NCI-H526 treated with DMSO at 0.1 percent for 48 hours (cell line): ENCODE results near the gene SPDEF.

Source experiments
- DNase-seq: peaks from one replicate; lab custom pipeline; 2025; lab: John Stamatoyannopoulos, UW

SPDEF gene

GRCh38 chr6:34514593-34515472 lies 41.3 kb downstream of the SPDEF start:
- no peak for DNase-seq

DNA sequence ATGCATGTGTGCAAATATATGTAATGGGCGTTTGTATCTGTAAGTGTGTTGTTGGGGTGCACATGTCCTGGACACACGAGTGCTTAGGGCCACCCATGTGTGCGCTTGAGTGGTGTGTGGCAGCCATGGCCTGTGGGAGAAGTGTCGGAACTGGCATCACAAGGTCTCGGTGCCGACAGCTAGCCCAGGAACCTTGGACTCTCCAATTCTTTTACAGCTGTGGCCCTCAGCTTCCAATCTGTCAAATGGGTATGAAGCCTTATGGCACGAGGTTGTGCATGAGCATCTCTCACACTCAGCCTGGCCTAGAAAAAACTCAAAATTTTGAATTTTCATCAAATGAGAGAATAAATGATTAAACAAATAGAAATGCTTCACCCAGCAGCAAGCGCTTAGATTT lies 42.0 kb downstream of the SPDEF start:
- DNase-seq = no peak

- peak; percentile 9 for DNase-seq
Observed at GRCh38 chr6:34513646-34514045, 42.5 kb downstream of the SPDEF start.

DNA sequence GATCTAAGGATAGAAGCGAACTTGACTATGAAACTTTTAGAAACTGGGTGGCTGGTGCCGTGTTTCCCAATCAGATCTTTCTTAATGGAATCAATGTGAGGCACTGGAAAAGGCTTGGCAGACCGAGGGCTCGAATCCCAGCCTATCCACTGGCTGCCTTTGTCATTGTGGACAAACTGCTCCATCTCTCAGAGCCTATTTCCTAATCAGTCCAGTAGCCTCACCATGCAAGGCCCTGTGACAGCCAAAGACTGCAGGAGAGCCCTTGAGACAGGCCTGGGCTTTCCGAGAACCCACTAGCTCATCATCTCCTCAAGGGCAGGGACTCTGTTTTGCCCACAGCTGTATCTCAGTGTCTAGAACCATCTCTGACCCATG lies 43.4 kb downstream of the SPDEF start:
- DNase-seq = no peak

DNA sequence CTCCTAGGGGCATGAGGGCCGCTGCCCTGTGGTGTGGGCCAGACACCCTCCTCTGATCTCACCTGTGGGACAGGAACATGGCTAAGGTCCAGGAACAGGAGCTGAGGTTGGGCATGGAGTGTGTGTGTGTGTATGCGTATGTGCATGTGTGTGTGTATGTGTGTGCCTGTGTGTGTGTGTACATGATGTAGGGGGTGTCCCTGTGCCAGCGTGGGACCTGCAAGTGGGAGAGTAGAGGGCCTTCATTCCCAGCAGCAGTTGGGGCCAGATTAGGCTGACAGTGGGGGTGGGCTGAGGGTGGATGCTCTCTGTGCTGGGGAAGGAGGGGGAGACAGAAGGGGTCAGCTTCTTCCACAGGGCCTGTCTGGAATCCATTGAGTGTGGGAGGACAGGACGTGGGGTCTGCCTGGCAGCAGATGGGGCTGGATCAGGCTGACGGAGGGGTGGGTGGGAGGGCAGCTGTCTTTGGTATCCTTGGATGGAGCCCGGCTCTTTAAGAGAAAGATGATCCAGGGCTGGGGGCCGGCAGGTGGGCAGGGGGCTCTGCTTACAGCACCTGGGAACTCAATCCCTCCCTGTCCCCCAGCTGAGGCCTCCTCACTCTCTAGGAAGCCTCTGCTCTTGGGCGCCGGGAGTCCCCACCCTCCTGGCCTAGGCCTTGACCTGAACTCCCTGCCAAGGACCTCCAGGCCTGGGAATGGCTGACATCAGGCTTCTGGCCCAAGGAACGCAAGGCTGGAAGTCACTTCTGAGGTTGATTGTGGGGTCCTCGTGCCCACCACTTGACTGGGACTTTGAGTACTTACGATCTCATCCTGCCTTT lies 44.0 kb downstream of the SPDEF start:
- no peak for DNase-seq

DNA sequence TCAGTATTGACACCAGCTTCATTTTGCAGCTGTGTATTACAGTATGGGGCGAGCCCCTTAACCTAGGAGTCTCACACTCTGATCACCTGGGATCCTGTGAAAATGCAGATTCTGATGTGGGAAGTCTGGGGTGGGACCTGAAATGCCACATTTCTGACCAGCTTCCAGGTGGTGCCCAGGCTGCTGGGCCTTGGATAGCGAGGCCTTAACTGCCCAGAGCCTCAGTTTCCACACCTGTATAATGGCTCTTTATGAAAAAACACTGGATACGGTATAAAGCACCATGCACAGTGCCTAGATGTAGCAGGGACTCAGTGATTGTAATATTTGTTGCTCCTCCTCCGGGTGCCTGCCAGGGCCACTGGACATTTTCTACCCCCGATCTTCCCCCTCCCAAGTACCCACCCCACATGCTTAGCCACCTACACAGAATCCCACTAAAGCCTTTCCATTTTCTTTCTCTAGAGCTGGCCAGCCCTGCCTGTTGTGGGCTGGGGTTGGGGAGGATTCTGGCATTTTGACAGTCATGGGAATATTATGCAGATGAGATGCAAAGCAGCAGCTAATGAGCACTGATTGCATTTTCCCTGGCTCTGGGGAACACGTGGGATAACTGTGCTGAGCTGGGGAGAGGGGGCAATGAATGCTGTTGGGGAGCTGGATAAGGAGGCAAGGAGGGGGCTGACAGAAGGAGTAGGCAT lies 44.8 kb downstream of the SPDEF start:
- DNase-seq = peak; percentile 13

GRCh38 chr6:34510299-34510698 lies 45.8 kb downstream of the SPDEF start:
- DNase-seq = no peak

GRCh38 chr6:34509782-34510181 lies 46.3 kb downstream of the SPDEF start:
- no peak for DNase-seq

- DNase-seq = no peak
Observed at GRCh38 chr6:34508425-34508824, 47.7 kb downstream of the SPDEF start.

DNA sequence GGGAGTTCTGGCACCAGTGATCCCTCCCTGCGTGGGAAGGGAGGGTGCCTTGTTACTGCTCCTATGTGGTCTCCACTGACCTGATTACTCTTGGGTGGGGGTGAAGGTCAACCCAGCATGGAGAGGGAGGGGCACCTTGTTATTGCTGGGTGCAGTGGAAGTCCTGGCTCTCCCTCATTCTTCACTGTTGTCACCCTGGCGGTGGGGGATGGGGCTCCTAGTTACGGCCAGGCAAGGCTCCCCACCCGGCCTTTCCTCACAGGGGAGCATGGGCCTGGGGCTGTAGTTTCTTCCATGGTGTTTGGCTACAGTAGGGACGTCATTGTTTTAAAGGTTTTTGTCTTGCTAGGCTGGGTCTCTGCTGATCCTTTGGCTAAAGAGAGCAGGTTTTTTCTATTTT lies 49.4 kb downstream of the SPDEF start:
- no peak for DNase-seq

DNA sequence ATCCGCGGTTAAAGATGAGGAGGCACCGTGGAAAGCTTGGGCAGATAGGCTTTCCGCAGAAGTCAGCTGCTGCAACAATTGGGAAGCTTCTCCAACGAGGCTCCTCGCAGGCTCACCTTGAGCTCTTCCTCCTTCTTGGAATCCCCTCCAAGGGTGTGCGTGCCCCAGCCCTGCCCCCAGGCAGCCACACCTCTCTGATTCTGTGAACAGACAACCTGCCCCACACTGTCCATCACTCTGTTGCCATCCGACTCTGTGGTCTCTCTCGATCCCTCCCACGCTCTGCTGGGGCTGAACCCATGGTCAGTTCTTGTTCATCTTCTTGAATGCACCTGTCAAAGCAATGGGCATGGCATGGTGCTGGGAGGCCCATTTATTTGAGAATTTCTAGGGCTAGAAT lies 58.7 kb downstream of the SPDEF start:
- no peak for DNase-seq

- DNase-seq = no peak
Observed at GRCh38 chr6:34496103-34496685, 59.9 kb downstream of the SPDEF start.

- no peak for DNase-seq
Observed at GRCh38 chr6:34494973-34495372, 61.2 kb downstream of the SPDEF start.

DNA sequence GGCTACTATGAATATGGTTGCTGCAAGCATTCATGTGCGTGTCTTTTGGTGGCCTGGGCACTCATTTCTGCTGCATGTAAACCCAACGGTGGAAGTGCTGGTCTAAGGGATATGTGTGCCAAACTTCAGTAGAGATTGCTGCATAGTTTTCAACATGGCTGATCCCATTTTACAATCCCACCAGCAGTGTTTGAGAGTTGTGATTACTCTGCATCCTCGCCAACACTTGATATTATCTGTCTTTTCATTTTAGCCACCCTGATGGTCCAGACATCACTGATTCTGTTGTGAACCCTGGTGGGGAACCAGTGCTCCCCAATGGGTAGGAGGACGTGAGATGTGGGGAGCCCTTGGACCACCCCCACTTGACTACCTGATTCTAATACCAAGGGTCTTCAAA lies 62.8 kb downstream of the SPDEF start:
- DNase-seq = no peak

DNA sequence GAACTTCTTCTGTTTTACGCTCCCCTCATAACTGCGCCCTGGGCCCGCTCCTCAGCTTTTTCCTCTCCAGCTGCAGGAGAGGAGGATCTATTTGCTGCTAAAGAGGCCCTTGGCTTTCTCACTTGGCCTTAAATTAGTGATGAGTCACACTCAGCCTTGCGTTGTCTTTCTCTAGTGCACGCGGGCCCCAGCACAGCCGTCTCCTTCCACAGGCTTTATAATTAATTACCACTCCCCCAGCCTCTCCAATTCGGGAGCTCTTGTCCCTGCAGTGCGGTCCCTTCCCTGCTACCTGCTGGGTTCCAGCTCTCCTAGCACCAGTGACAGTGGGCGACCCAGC lies 65.1 kb downstream of the SPDEF start:
- DNase-seq = no peak

DNA sequence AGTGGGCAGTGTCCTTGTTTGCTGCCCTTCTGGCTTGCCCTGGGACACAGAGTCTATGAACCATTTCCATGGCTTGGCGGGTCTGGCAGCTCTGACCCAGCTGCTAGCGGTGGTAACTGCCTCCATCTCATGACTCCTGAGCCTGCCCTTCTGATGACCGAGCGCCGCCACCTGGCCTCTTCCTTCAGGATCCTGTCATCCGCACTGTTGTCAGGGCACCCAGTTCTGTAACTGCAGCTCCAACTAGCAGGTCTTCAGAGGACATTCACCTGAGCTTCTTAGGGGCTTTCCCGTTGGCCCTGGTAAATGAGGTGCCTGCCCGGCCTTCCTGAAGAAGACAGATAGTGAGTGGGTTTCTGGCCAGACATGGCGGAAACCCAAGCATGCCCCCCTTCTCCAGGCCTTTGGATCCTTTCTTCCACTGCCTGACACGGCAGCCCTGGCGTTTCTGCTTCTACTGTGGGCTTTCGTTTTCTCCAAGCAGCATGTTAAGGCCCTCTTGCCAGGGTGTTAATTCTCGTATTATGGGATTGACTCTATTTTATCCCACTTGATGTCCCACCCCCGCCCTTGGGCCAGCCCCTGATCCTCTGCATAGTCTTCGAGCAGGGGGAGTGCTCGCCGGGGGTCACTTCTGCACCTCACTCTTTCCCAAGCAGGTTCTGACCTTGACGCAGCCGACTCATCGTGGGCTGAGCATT lies 65.6 kb downstream of the SPDEF start:
- DNase-seq = no peak

DNA sequence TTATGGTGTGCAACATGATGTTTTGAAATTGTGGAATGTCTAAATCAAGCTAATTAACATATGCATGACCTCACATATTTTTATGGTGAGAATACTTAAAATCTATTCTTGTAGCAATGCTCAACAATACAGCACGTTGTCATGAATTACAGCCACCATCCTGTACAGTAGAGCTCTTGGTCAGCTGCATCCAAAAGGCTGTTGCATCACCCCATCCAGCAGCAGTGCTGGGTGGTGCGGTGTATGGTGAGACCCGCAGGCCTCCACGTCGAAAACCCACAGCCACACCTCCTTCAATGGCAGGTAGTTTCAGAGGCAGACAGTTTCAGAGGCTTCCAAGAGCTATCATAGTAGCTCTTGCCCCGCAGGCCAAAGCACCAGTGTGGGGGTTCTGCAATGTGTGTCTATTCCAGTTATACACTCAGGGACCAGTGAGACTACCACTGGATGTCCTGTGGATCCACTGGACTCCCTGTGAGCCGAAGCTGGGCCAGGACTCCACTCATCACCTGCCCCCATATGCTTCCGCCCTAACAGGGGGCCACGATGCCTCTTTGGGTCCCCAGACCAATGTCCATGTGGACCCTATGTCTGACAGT lies 66.8 kb downstream of the SPDEF start:
- DNase-seq = no peak
